GM12891 (cell line): ENCODE results near the gene SLC17A5.

Experiments
- POLR2A ChIP-seq: IDR thresholded peaks from 2 replicates; pipeline ENCODE4 v1.6.1; 2011; ENCODE audit warnings: low read depth, low read length, control low read depth
- POLR2AphosphoS5 ChIP-seq: IDR thresholded peaks from 2 replicates; pipeline ENCODE4 v1.6.1; 2011; ENCODE audit warnings: low read depth, low read length, control low read depth
- TAF1 ChIP-seq: IDR thresholded peaks from 2 replicates; pipeline ENCODE4 v1.6.1; 2011; ENCODE audit warnings: low read depth, low read length, control low read depth

- no peak for TF ChIP-seq POLR2A
- TF ChIP-seq POLR2AphosphoS5, result no peak
- TF ChIP-seq TAF1, result no peak
Measured at GRCh38 chr6:73632346-73632745, 21.4 kb downstream of the SLC17A5 start.
